Neural cell (in vitro differentiated cells): Measurements from ENCODE around the gene LHPP.

Source experiments
- EP300 ChIP-seq: fragments of 450-650 bp; conservative IDR thresholded peaks from 2 replicates; pipeline ENCODE4 v1.6.1; 2014; ENCODE audit warnings: antibody characterized with exemption, mild to moderate bottlenecking, moderate library complexity; ENCODE audit not compliant: poor library complexity, severe bottlenecking
- EZH2 ChIP-seq: fragments of 200-600, 300-800 bp; shearing (Covaris generic), sonication (generic); IDR thresholded peaks from 2 replicates; pipeline ENCODE4 v1.6.1; 2014; ENCODE audit warnings: antibody characterized with exemption, low read length, borderline replicate concordance, mild to moderate bottlenecking; ENCODE audit not compliant: insufficient read depth, poor library complexity, severe bottlenecking
- POLR2AphosphoS5 ChIP-seq: IDR thresholded peaks from 2 replicates; pipeline ENCODE4 v1.6.1; 2012
- RAD21 ChIP-seq: fragments of 450-650 bp; conservative IDR thresholded peaks from 2 replicates; pipeline ENCODE4 v1.6.1; 2014; ENCODE audit warnings: antibody characterized with exemption, mild to moderate bottlenecking, moderate library complexity
- TAF1 ChIP-seq: IDR thresholded peaks from 2 replicates; pipeline ENCODE4 v1.6.1; 2012; ENCODE audit warnings: low read depth
- TF ChIP-seq, protein P1 (sequence below): fragments of 450-650 bp; IDR thresholded peaks from 2 replicates; pipeline ENCODE4 v1.5.1; 2014; ENCODE audit warnings: antibody characterized with exemption, mild to moderate bottlenecking, moderate library complexity; ENCODE audit not compliant: poor library complexity, severe bottlenecking
- TF ChIP-seq, protein P2 (sequence below): IDR thresholded peaks from 2 replicates; pipeline ENCODE4 v1.6.1; 2012; ENCODE audit warnings: borderline replicate concordance

DNA sequence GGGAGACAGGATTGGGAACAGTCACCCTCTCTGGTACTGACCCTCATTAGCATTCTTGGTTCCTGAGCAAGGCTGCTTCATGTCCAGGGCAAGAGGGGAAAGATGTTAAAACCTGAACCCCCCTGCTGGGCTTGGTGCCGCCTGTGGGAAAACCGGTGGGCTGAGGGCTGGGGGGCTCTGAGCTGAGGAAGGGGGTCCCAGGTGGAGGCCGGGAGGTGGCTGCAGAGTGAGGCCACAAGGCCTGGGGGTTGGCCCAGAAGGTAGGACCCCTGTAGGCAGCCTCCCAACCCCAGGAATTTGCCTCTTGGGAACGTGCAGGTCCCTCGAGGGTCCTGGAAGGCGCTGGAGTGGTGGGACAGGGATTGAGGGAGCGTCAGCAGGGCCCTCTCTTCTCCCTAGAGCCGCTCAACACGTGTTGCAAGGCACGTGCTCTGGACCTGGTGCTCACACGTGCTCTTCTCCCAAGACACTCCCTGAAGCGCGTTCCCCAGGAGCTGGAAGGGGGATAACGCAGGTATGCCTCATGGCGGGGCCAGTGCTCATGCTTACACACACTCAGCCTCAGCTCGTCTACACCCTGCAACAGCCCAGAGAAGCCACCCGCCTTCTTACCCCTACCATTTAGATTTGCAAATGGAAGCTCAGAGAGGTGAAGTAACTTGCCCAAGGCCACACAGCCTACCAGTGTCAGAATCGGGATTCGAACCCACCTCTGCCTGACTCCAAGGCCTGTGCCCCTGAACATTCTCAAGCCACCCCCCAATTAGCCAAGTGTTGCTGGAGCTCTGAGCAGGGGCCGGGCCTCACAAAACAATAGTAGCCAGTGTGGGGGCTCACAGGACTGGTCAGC lies 64.4 kb downstream of the LHPP start:
- TF ChIP-seq RAD21 (no peak), TAF1 (no peak), EP300 (no peak), POLR2AphosphoS5 (no peak), EZH2 (no peak)
- TF ChIP-seq, protein P1, sequence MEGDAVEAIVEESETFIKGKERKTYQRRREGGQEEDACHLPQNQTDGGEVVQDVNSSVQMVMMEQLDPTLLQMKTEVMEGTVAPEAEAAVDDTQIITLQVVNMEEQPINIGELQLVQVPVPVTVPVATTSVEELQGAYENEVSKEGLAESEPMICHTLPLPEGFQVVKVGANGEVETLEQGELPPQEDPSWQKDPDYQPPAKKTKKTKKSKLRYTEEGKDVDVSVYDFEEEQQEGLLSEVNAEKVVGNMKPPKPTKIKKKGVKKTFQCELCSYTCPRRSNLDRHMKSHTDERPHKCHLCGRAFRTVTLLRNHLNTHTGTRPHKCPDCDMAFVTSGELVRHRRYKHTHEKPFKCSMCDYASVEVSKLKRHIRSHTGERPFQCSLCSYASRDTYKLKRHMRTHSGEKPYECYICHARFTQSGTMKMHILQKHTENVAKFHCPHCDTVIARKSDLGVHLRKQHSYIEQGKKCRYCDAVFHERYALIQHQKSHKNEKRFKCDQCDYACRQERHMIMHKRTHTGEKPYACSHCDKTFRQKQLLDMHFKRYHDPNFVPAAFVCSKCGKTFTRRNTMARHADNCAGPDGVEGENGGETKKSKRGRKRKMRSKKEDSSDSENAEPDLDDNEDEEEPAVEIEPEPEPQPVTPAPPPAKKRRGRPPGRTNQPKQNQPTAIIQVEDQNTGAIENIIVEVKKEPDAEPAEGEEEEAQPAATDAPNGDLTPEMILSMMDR = no peak
- TF ChIP-seq, protein P2, sequence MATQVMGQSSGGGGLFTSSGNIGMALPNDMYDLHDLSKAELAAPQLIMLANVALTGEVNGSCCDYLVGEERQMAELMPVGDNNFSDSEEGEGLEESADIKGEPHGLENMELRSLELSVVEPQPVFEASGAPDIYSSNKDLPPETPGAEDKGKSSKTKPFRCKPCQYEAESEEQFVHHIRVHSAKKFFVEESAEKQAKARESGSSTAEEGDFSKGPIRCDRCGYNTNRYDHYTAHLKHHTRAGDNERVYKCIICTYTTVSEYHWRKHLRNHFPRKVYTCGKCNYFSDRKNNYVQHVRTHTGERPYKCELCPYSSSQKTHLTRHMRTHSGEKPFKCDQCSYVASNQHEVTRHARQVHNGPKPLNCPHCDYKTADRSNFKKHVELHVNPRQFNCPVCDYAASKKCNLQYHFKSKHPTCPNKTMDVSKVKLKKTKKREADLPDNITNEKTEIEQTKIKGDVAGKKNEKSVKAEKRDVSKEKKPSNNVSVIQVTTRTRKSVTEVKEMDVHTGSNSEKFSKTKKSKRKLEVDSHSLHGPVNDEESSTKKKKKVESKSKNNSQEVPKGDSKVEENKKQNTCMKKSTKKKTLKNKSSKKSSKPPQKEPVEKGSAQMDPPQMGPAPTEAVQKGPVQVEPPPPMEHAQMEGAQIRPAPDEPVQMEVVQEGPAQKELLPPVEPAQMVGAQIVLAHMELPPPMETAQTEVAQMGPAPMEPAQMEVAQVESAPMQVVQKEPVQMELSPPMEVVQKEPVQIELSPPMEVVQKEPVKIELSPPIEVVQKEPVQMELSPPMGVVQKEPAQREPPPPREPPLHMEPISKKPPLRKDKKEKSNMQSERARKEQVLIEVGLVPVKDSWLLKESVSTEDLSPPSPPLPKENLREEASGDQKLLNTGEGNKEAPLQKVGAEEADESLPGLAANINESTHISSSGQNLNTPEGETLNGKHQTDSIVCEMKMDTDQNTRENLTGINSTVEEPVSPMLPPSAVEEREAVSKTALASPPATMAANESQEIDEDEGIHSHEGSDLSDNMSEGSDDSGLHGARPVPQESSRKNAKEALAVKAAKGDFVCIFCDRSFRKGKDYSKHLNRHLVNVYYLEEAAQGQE = no peak
